Measurements from ENCODE around the gene CRIP2. TPM values are rescaled to one million over a fixed set of nuclear protein-coding genes. Genes with fewer than 3 reads are reported as not detected.

Gene CRIP2
- total RNA-seq, 1 experiment from 2014 or later, result 1.5 TPM

DNA sequence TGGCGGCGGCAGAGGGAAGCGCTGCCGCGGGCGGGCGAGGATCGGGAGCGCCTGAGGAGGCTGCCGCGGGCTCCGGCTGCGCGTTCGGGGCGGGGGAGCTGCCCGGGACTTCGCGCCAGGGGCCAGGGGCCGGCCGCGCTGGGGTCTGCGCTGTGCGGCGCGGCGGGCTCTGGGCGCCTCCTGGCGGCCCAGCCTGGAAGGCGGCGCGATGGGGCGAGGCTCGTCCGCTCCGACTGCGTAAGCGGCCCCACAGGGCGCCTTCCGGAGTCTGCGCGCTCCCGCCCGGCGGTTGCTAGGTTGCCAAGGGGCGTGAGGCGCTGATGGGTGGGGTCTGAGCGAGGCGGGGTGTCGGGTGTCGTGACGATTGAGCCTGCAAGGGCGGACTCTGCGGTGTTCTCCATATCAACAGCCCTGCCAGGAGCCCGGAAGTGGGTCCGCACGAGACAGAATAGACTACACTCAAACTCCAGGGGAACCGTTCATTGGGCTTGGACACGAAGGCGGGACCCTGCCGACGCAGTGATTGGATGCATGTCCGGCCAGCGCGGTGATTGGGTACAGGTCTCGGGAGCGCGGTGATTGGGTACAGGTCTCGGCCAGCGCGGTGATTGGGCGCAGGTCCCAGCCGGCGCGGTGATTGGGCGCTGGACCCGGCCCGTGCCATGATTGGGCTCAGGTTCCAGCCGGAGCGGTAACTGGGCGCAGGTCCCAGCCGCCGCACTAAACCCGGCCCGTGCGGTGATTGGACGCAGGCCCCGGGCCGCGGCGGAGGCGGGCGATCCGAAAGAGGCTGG, 16.1 kb downstream of the CRIP2 start, which contains the start of gene TEDC1:
Gene TEDC1 (plus strand): TSS at position 675 of the 794 bp plus-strand sequence. CDS start 130 bp downstream, outside the sequence.
- no peaks in the 10 kb centered on the region for H3K27me3 Mint-ChIP-seq (ENCODE audit: insufficient read depth, unreplicated experiment)
- no peaks in the 10 kb centered on the region for H3K4me1 Mint-ChIP-seq (ENCODE audit: low read depth, unreplicated experiment)
- peak within 1 kb of the TSS; percentile 79 for H3K4me3 Mint-ChIP-seq (ENCODE audit: unreplicated experiment)
- Histone ChIP-seq H3K27me3 (replicated peaks; ENCODE audit: control insufficient read depth, insufficient read depth, low read length) (no peaks in the 10 kb centered on the region), H3K4me1 (peaks cover 32% of the 10 kb centered on the region), H3K36me3 (ENCODE audit: control insufficient read depth, insufficient read depth, low read length) (no peaks in the 10 kb centered on the region; the same call in 1 of the 2 replicates), H3K4me3 (ENCODE audit: low read depth, low read length) (peak within 1 kb of the TSS; percentile 83), H3K9me3 (no peaks in the 10 kb centered on the region)
- TF ChIP-seq, protein P1, sequence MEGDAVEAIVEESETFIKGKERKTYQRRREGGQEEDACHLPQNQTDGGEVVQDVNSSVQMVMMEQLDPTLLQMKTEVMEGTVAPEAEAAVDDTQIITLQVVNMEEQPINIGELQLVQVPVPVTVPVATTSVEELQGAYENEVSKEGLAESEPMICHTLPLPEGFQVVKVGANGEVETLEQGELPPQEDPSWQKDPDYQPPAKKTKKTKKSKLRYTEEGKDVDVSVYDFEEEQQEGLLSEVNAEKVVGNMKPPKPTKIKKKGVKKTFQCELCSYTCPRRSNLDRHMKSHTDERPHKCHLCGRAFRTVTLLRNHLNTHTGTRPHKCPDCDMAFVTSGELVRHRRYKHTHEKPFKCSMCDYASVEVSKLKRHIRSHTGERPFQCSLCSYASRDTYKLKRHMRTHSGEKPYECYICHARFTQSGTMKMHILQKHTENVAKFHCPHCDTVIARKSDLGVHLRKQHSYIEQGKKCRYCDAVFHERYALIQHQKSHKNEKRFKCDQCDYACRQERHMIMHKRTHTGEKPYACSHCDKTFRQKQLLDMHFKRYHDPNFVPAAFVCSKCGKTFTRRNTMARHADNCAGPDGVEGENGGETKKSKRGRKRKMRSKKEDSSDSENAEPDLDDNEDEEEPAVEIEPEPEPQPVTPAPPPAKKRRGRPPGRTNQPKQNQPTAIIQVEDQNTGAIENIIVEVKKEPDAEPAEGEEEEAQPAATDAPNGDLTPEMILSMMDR (IDR thresholded peaks at IDR 0.05; ENCODE audit: insufficient read depth in 1 of 2, low read depth in 1 of 2, low read length in 1 of 2, severe bottlenecking in 1 of 2, unreplicated experiment in 1 of 2), result peak; percentile 54 to 67
- ChIA-PET POLR2A (interaction anchor here (0.6 to 1.8 kb wide), 4 partner anchors 10 to 242 kb away, joined by 3 to 14 read pairs (median 5); partner anchors contain the start of gene BTBD6), CTCF (interaction anchor here (0.5 to 2.9 kb wide), 10 partner anchors 10 to 526 kb away, joined by 3 to 57 read pairs (median 6); no protein-coding TSS in a partner anchor)
- DNase-seq, result peak; percentile 99 to 100
- peaks cover 12% of the 10 kb centered on the region for H3K36me3 Mint-ChIP-seq (ENCODE audit: insufficient read depth, unreplicated experiment)
- intact Hi-C loops (cut with micrococcal nuclease; ENCODE audit: unreplicated experiment), result loop anchor here (1.0 to 5.0 kb wide), 3 partner anchors 37 to 120 kb away; partner anchors contain the start of gene TMEM121
- BruUV-seq (replicated peaks), result no TSS peak
- no peaks in the 10 kb centered on the region for H3K9me3 Mint-ChIP-seq (ENCODE audit: unreplicated experiment)
- H3K27ac Mint-ChIP-seq (ENCODE audit: unreplicated experiment), result peak within 1 kb of the TSS; percentile 87

DNA sequence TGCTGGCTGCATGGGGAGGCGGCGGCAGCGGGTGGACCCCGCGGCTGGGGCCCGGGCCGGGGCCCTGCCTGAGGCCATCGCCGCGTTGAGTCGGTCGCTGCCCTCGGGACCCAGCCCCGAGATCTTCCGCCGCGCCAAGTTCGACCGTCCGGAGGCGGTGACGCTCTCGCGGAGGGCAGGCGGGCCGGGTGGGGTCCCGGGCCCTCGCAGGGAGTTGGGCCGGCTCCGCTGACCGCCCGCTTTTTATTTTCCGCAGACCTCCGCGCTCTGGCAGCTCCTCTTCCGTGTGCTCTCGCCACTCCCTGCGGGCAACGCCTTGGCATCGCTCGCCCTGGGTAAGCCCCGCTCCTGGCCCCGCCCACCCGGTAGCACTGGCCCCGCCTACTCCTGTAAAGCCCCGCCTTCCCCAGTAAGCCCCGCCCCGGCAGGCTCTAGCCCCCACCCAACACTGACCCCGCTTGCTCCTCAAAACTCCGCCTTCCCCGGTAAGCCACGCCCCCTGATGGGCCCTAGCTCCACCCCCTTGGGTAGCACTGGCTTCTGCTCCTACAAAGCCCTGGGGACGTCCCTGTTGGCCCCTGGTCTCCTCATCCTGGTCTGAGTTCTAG, 16.8 kb downstream of the CRIP2 start:
- CTCF ChIA-PET, result interaction anchor here (0.8 to 2.9 kb wide), 2 partner anchors 10 to 19 kb away, joined by 3 to 57 read pairs; no protein-coding TSS in a partner anchor
- TSS peak; percentile 26 for BruUV-seq (replicated peaks)
- Mint-ChIP-seq H3K9me3 (ENCODE audit: unreplicated experiment) (no peaks in the 10 kb centered on the region), H3K4me3 (ENCODE audit: unreplicated experiment) (peak overlapping the region; percentile 79), H3K36me3 (ENCODE audit: insufficient read depth, unreplicated experiment) (peaks cover 12% of the 10 kb centered on the region), H3K4me1 (ENCODE audit: low read depth, unreplicated experiment) (no peaks in the 10 kb centered on the region), H3K27ac (ENCODE audit: unreplicated experiment) (peak overlapping the region; percentile 87), H3K27me3 (ENCODE audit: insufficient read depth, unreplicated experiment) (no peaks in the 10 kb centered on the region)
- Histone ChIP-seq H3K9me3 (no peaks in the 10 kb centered on the region), H3K4me1 (peaks cover 25% of the 10 kb centered on the region), H3K4me3 (ENCODE audit: low read depth, low read length) (peak overlapping the region; percentile 83), H3K36me3 (ENCODE audit: control insufficient read depth, insufficient read depth, low read length) (no peaks in the 10 kb centered on the region; the same call in 1 of the 2 replicates), H3K27me3 (replicated peaks; ENCODE audit: control insufficient read depth, insufficient read depth, low read length) (no peaks in the 10 kb centered on the region)
- intact Hi-C loops (cut with micrococcal nuclease; ENCODE audit: unreplicated experiment), result loop anchor here (2.0 to 5.0 kb wide), 2 partner anchors 36 to 121 kb away; partner anchors contain the start of gene TMEM121
- POLR2A ChIA-PET, result interaction anchor here (1.4 to 1.5 kb wide), 2 partner anchors 11 to 243 kb away, joined by 3 to 4 read pairs; partner anchors contain the start of gene BTBD6
- TF ChIP-seq, protein P1 (IDR thresholded peaks at IDR 0.05; ENCODE audit: insufficient read depth in 1 of 2, low read depth in 1 of 2, low read length in 1 of 2, severe bottlenecking in 1 of 2, unreplicated experiment in 1 of 2), result no peak
- peak; percentile 85 to 88 for DNase-seq
